ENCODE results near the gene FBXO17.

The FBXO17 gene

GRCh38 chr19:38913958-38914357, 61.6 kb downstream of the FBXO17 start:
- no peak for DNase-seq (ENCODE audit: low read depth)
- no peak for TF ChIP-seq CTCF (IDR thresholded peaks at IDR 0.05; ENCODE audit: insufficient read depth, low read depth, low read length, missing control alignments)
- no peak overlapping the region for H3K4me3 ChIP-seq (ENCODE audit: low read depth, low read length)

GRCh38 chr19:38912600-38913514, 62.7 kb downstream of the FBXO17 start:
- no peak for TF ChIP-seq CTCF (IDR thresholded peaks at IDR 0.05; ENCODE audit: insufficient read depth, low read depth, low read length, missing control alignments)
- DNase-seq (ENCODE audit: low read depth) = peak; percentile 27
- no peak overlapping the region for H3K4me3 ChIP-seq (ENCODE audit: low read depth, low read length)

GRCh38 chr19:38911388-38912001, 64.0 kb downstream of the FBXO17 start:
- no peak for TF ChIP-seq CTCF (IDR thresholded peaks at IDR 0.05; ENCODE audit: insufficient read depth, low read depth, low read length, missing control alignments)
- H3K4me3 ChIP-seq (ENCODE audit: low read depth, low read length) = no peak overlapping the region
- no peak for DNase-seq (ENCODE audit: low read depth)

GRCh38 chr19:38910488-38910887, 65.1 kb downstream of the FBXO17 start:
- DNase-seq (ENCODE audit: low read depth) = no peak
- H3K4me3 ChIP-seq (ENCODE audit: low read depth, low read length) = no peak overlapping the region
- no peak for TF ChIP-seq CTCF (IDR thresholded peaks at IDR 0.05; ENCODE audit: insufficient read depth, low read depth, low read length, missing control alignments)

- no peak for DNase-seq (ENCODE audit: low read depth)
- no peak for TF ChIP-seq CTCF (IDR thresholded peaks at IDR 0.05; ENCODE audit: insufficient read depth, low read depth, low read length, missing control alignments)
- H3K4me3 ChIP-seq (ENCODE audit: low read depth, low read length) = no peak overlapping the region
These were observed 66.6 kb downstream of the FBXO17 start for GRCh38 chr19:38908911-38909310.

GRCh38 chr19:38907670-38908069, 67.9 kb downstream of the FBXO17 start:
- no peak overlapping the region for H3K4me3 ChIP-seq (ENCODE audit: low read depth, low read length)
- TF ChIP-seq CTCF (IDR thresholded peaks at IDR 0.05; ENCODE audit: insufficient read depth, low read depth, low read length, missing control alignments) = no peak
- no peak for DNase-seq (ENCODE audit: low read depth)
